Measurements from ENCODE around the gene SAPCD2. TPM values are rescaled to one million over a fixed set of nuclear protein-coding genes. Genes with fewer than 3 reads are reported as not detected.

SAPCD2 gene
- polyA plus RNA-seq, 3 donors, result 0.03 to 3.1 (median 1.7) TPM

- Mint-ChIP-seq H3K4me1 (peaks cover 12% of the 10 kb centered on the region), H3K4me3 (no peak overlapping the region), H3K36me3 (peaks cover 6 to 18% of the 10 kb centered on the region in 2 donors), H3K27ac (no peak overlapping the region), H3K27me3 (ENCODE audit: low read depth in 3 of 3) (peaks cover 17 to 22% (median 21%) of the 10 kb centered on the region in 3 donors), H3K9me3 (no peaks in the 10 kb centered on the region)
- DNase-seq, result no peak
- peaks cover 0 to 5% of the 10 kb centered on the region in 2 donors for H3K36me3 ChIP-seq (replicated peaks in 1 of 2; ENCODE audit: control insufficient read depth in 1 of 2, insufficient read depth in 2 of 2, low read length in 2 of 2)
- no peak for TF ChIP-seq CTCF (IDR thresholded peaks at IDR 0.05)
- no peaks in the 10 kb centered on the region for H3K27me3 ChIP-seq (ENCODE audit: control insufficient read depth in 2 of 2, insufficient read depth in 2 of 2, low read length in 2 of 2)
- 91% methylated on average over 15 of the region's 15 CpGs for WGBS (ENCODE audit: insufficient coverage)
- H3K9me3 ChIP-seq (replicated peaks in 1 of 2; ENCODE audit: control insufficient read depth in 1 of 2, insufficient read depth in 1 of 2, low read length in 2 of 2), result no peaks in the 10 kb centered on the region
- no peak overlapping the region for H2AFZ ChIP-seq (ENCODE audit: insufficient read depth, low read depth, low read length, poor library complexity, severe bottlenecking)
- peaks cover 0 to under 1% of the 10 kb centered on the region in 2 donors for H3K4me1 ChIP-seq (ENCODE audit: control insufficient read depth in 1 of 2, insufficient read depth in 2 of 2, low read length in 2 of 2)
- no peak overlapping the region for H3K4me3 ChIP-seq (replicated peaks in 1 of 3; ENCODE audit: low read depth in 2 of 3, low read length in 3 of 3)
- no peaks in the 10 kb centered on the region for H4K20me1 ChIP-seq (ENCODE audit: insufficient read depth, low read length)
- H3K79me2 ChIP-seq (ENCODE audit: insufficient read depth, low read length), result no peaks in the 10 kb centered on the region
- intact Hi-C loops (cut with micrococcal nuclease), result loop anchor here in 1 of 2 donors (10.0 kb wide), 1 partner anchor 278 kb away; no protein-coding TSS in a partner anchor
- no peak overlapping the region for H3K4me2 ChIP-seq (replicated peaks; ENCODE audit: extremely low read depth, low read length, poor library complexity, severe bottlenecking)
- no peak overlapping the region for H3K9ac ChIP-seq (ENCODE audit: insufficient read depth, low read length, poor library complexity, severe bottlenecking)
- no peak overlapping the region for H3K27ac ChIP-seq (ENCODE audit: low read depth in 1 of 2, low read length in 2 of 2)
Measured at GRCh38 chr9:137062384-137062783, 8.0 kb downstream of the SAPCD2 start.

GRCh38 chr9:137058521-137059234 is 11.7 kb downstream of the SAPCD2 start:
- Mint-ChIP-seq H3K27ac (peak overlapping the region in 1 of 7 donors; percentile 63), H3K27me3 (ENCODE audit: low read depth in 3 of 3) (peaks cover 34 to 50% (median 42%) of the 10 kb centered on the region in 3 donors), H3K36me3 (no peaks in the 10 kb centered on the region), H3K4me1 (peaks cover 9% of the 10 kb centered on the region), H3K4me3 (no peak overlapping the region), H3K9me3 (no peaks in the 10 kb centered on the region)
- Histone ChIP-seq H3K4me2 (replicated peaks; ENCODE audit: extremely low read depth, low read length, poor library complexity, severe bottlenecking) (no peak overlapping the region), H4K20me1 (ENCODE audit: insufficient read depth, low read length) (no peaks in the 10 kb centered on the region), H3K4me1 (ENCODE audit: control insufficient read depth in 1 of 2, insufficient read depth in 2 of 2, low read length in 2 of 2) (peaks cover 0 to 3% of the 10 kb centered on the region in 2 donors), H3K36me3 (replicated peaks in 1 of 2; ENCODE audit: control insufficient read depth in 1 of 2, insufficient read depth in 2 of 2, low read length in 2 of 2) (no peaks in the 10 kb centered on the region), H3K9ac (ENCODE audit: insufficient read depth, low read length, poor library complexity, severe bottlenecking) (no peak overlapping the region), H3K27ac (ENCODE audit: low read depth in 1 of 2, low read length in 2 of 2) (no peak overlapping the region), H3K4me3 (replicated peaks in 1 of 3; ENCODE audit: low read depth in 2 of 3, low read length in 3 of 3) (no peak overlapping the region), H3K79me2 (ENCODE audit: insufficient read depth, low read length) (no peaks in the 10 kb centered on the region), H2AFZ (ENCODE audit: insufficient read depth, low read depth, low read length, poor library complexity, severe bottlenecking) (no peak overlapping the region), H3K9me3 (replicated peaks in 1 of 2; ENCODE audit: control insufficient read depth in 1 of 2, insufficient read depth in 1 of 2, low read length in 2 of 2) (no peaks in the 10 kb centered on the region), H3K27me3 (ENCODE audit: control insufficient read depth in 2 of 2, insufficient read depth in 2 of 2, low read length in 2 of 2) (peaks cover 0 to 19% of the 10 kb centered on the region in 2 donors)
- intact Hi-C loops (cut with micrococcal nuclease), result no loop called here
- no peak for DNase-seq
- WGBS (ENCODE audit: insufficient coverage), result 50% methylated on average over 2 of the region's 9 CpGs
- no peak for TF ChIP-seq CTCF (IDR thresholded peaks at IDR 0.05)

Measured in CD14-positive monocyte (primary cell).